T-helper 2 cell treated with Interferon-gamma antibody and Interleukin-4, amounts not matched to agents 5 μg/mL and 100 μg/mL, for 36 hours (primary cell): Measurements from ENCODE around the gene FAM3A.

ENCODE experiments used
- DNase-seq: peaks from one replicate; pipeline ENCODE4 v3.0.0; 2021; ENCODE audit warnings: low spot score
- H3K27ac Mint-ChIP-seq: one replicate; pipeline ENCODE4 v1.8.0; 2021; ENCODE audit warnings: mild to moderate bottlenecking, mixed read lengths
- H3K27me3 Mint-ChIP-seq: one replicate; pipeline ENCODE4 v1.8.0; 2021; ENCODE audit warnings: low read depth, mixed read lengths
- H3K36me3 Mint-ChIP-seq: one replicate; pipeline ENCODE4 v1.8.0; 2021; ENCODE audit warnings: low read depth, mixed read lengths
- H3K4me1 Mint-ChIP-seq: one replicate; pipeline ENCODE4 v1.8.0; 2021; ENCODE audit warnings: low read depth, mixed read lengths
- H3K4me3 Mint-ChIP-seq: one replicate; pipeline ENCODE4 v1.8.0; 2022; ENCODE audit warnings: mild to moderate bottlenecking, moderate library complexity, mixed read lengths
- H3K9me3 Mint-ChIP-seq: one replicate; pipeline ENCODE4 v1.8.0; 2021; ENCODE audit warnings: mixed read lengths

FAM3A gene

GRCh38 chrX:154519389-154519788, 3.4 kb upstream of the FAM3A start:
- no peaks in the 10 kb centered on the region for H3K27me3 Mint-ChIP-seq
- H3K27ac Mint-ChIP-seq, result no peak overlapping the region
- peaks cover 7% of the 10 kb centered on the region for H3K4me1 Mint-ChIP-seq
- no peaks in the 10 kb centered on the region for H3K36me3 Mint-ChIP-seq
- H3K4me3 Mint-ChIP-seq, result no peak overlapping the region
- DNase-seq, result no peak
- H3K9me3 Mint-ChIP-seq, result no peaks in the 10 kb centered on the region

- H3K36me3 Mint-ChIP-seq, result peaks cover 5% of the 10 kb centered on the region
- no peaks in the 10 kb centered on the region for H3K27me3 Mint-ChIP-seq
- no peak for DNase-seq
- no peak overlapping the region for H3K4me3 Mint-ChIP-seq
- H3K4me1 Mint-ChIP-seq, result peaks cover 12% of the 10 kb centered on the region
- H3K9me3 Mint-ChIP-seq, result no peaks in the 10 kb centered on the region
- no peak overlapping the region for H3K27ac Mint-ChIP-seq
These were observed 1.2 kb upstream of the FAM3A start for GRCh38 chrX:154517101-154517781.

- Mint-ChIP-seq H3K27me3 (no peaks in the 10 kb centered on the region), H3K4me3 (peak overlapping the region; percentile 86), H3K27ac (peak overlapping the region; percentile 90), H3K9me3 (no peaks in the 10 kb centered on the region), H3K36me3 (peaks cover 5% of the 10 kb centered on the region), H3K4me1 (peaks cover 14% of the 10 kb centered on the region)
- no peak for DNase-seq
These were observed 646 bp upstream of the FAM3A start for GRCh38 chrX:154516656-154517100.

GRCh38 chrX:154515090-154515965, 704 bp downstream of the FAM3A start:
- Mint-ChIP-seq H3K9me3 (no peaks in the 10 kb centered on the region), H3K27ac (peak overlapping the region; percentile 83), H3K27me3 (no peaks in the 10 kb centered on the region), H3K36me3 (peaks cover 11% of the 10 kb centered on the region), H3K4me1 (peaks cover 21% of the 10 kb centered on the region), H3K4me3 (peak overlapping the region; percentile 87)
- peak; percentile 12 for DNase-seq

- Mint-ChIP-seq H3K4me3 (peak overlapping the region; percentile 62), H3K27me3 (no peaks in the 10 kb centered on the region)
These were observed 2.3 kb downstream of the FAM3A start for GRCh38 chrX:154513716-154514115.

GRCh38 chrX:154512879-154513553, 3.0 kb downstream of the FAM3A start:
- Mint-ChIP-seq H3K27me3 (no peaks in the 10 kb centered on the region), H3K27ac (no peak overlapping the region)

More at GRCh38 chrX:154513716-154514115, 2.3 kb downstream of the FAM3A start:
- H3K9me3 Mint-ChIP-seq, result no peaks in the 10 kb centered on the region
- DNase-seq, result no peak
- peaks cover 21% of the 10 kb centered on the region for H3K4me1 Mint-ChIP-seq
- peaks cover 21% of the 10 kb centered on the region for H3K36me3 Mint-ChIP-seq
- H3K27ac Mint-ChIP-seq, result peak overlapping the region; percentile 63

GRCh38 chrX:154511761-154512160, 4.3 kb downstream of the FAM3A start:
- Mint-ChIP-seq H3K4me1 (peaks cover 21% of the 10 kb centered on the region), H3K4me3 (no peak overlapping the region), H3K27ac (peak overlapping the region; percentile 67)

More at GRCh38 chrX:154512879-154513553, 3.0 kb downstream of the FAM3A start:
- Mint-ChIP-seq H3K9me3 (no peaks in the 10 kb centered on the region), H3K4me1 (peaks cover 21% of the 10 kb centered on the region), H3K36me3 (peaks cover 24% of the 10 kb centered on the region), H3K4me3 (no peak overlapping the region)
- no peak for DNase-seq

GRCh38 chrX:154509455-154509854, 6.6 kb downstream of the FAM3A start:
- Mint-ChIP-seq H3K9me3 (no peaks in the 10 kb centered on the region), H3K27me3 (no peaks in the 10 kb centered on the region), H3K4me3 (no peak overlapping the region), H3K4me1 (peaks cover 13% of the 10 kb centered on the region), H3K36me3 (peaks cover 29% of the 10 kb centered on the region), H3K27ac (no peak overlapping the region)
- DNase-seq, result no peak

More at GRCh38 chrX:154511761-154512160, 4.3 kb downstream of the FAM3A start:
- no peaks in the 10 kb centered on the region for H3K27me3 Mint-ChIP-seq
- DNase-seq, result no peak
- peaks cover 26% of the 10 kb centered on the region for H3K36me3 Mint-ChIP-seq
- H3K9me3 Mint-ChIP-seq, result no peaks in the 10 kb centered on the region

GRCh38 chrX:154508384-154508745, 7.7 kb downstream of the FAM3A start:
- Mint-ChIP-seq H3K4me3 (no peak overlapping the region), H3K9me3 (no peaks in the 10 kb centered on the region), H3K27ac (no peak overlapping the region), H3K27me3 (no peaks in the 10 kb centered on the region), H3K4me1 (peaks cover 9% of the 10 kb centered on the region), H3K36me3 (peaks cover 24% of the 10 kb centered on the region)
- DNase-seq, result no peak

GRCh38 chrX:154507673-154508383, 8.2 kb downstream of the FAM3A start:
- H3K36me3 Mint-ChIP-seq, result peaks cover 24% of the 10 kb centered on the region
- no peak overlapping the region for H3K4me3 Mint-ChIP-seq
- no peaks in the 10 kb centered on the region for H3K27me3 Mint-ChIP-seq
- H3K9me3 Mint-ChIP-seq, result no peaks in the 10 kb centered on the region
- no peak overlapping the region for H3K27ac Mint-ChIP-seq
- H3K4me1 Mint-ChIP-seq, result peaks cover 9% of the 10 kb centered on the region
- no peak for DNase-seq

- Mint-ChIP-seq H3K9me3 (no peaks in the 10 kb centered on the region), H3K27me3 (no peaks in the 10 kb centered on the region), H3K4me3 (no peak overlapping the region), H3K4me1 (peaks cover 7% of the 10 kb centered on the region), H3K27ac (no peak overlapping the region), H3K36me3 (peaks cover 24% of the 10 kb centered on the region)
- DNase-seq, result no peak
These were observed 9.3 kb downstream of the FAM3A start for GRCh38 chrX:154506483-154507332.

- Mint-ChIP-seq H3K36me3 (peaks cover 18% of the 10 kb centered on the region), H3K4me1 (no peaks in the 10 kb centered on the region), H3K27me3 (no peaks in the 10 kb centered on the region), H3K9me3 (no peaks in the 10 kb centered on the region), H3K4me3 (no peak overlapping the region), H3K27ac (no peak overlapping the region)
- DNase-seq, result no peak
These were observed 10.3 kb downstream of the FAM3A start for GRCh38 chrX:154505734-154506133.

- DNase-seq, result no peak
- no peak overlapping the region for H3K4me3 Mint-ChIP-seq
- H3K4me1 Mint-ChIP-seq, result no peaks in the 10 kb centered on the region
- no peak overlapping the region for H3K27ac Mint-ChIP-seq
- H3K36me3 Mint-ChIP-seq, result peaks cover 5% of the 10 kb centered on the region
- peaks cover 2% of the 10 kb centered on the region for H3K27me3 Mint-ChIP-seq
- no peaks in the 10 kb centered on the region for H3K9me3 Mint-ChIP-seq
These were observed 13.0 kb downstream of the FAM3A start for GRCh38 chrX:154502989-154503388.
